Prostate gland (tissue), 2 donors: ENCODE data around the gene ALKBH3.

ENCODE experiments used
- CTCF ChIP-seq, 4 experiments: fragments of 200-600 bp in 2 of 4; fragments of 450-650 bp in 2 of 4; sonication (generic) in 2 of 4; IDR thresholded peaks; 1 replicate in 3 of 4; 2 replicates in 1 of 4; pipeline ENCODE4 v1.5.1; 2016 to 2019; ENCODE audit warnings: antibody characterized with exemption in 4 of 4, mild to moderate bottlenecking in 2 of 4, moderate library complexity in 2 of 4
- POLR2AphosphoS5 ChIP-seq: sonication (generic); formaldehyde crosslinking; IDR thresholded peaks from one replicate; pipeline ENCODE4 v1.6.1; 2017; ENCODE audit warnings: antibody characterized with exemption

- TF ChIP-seq CTCF (IDR thresholded peaks at IDR 0.05) (no peak), POLR2AphosphoS5 (no peak)
These were observed 23.3 kb downstream of the ALKBH3 start for GRCh38 chr11:43903969-43904368.
